Large intestine (tissue), 3 donors: ENCODE measurements around the gene BRS3. TPM values are rescaled to one million over a fixed set of nuclear protein-coding genes. Genes with fewer than 3 reads are reported as not detected.

Experiments
- DNase-seq, 2 donors: peaks; one replicate each; pipeline versions ENCODE4 v3.0.0 to v3.0.0-alpha.2; 2013
- H3K27ac ChIP-seq: one replicate; pipeline ENCODE4 v1.5.1; 2013; ENCODE audit warnings: low read length
- H3K27me3 ChIP-seq: 2 replicates; pipeline ENCODE4 v1.6.1; 2013; ENCODE audit warnings: low read length; ENCODE audit not compliant: control insufficient read depth, insufficient read depth
- H3K36me3 ChIP-seq: 2 replicates; pipeline ENCODE4 v1.6.1; 2013; ENCODE audit warnings: low read length; ENCODE audit not compliant: control insufficient read depth, insufficient read depth
- H3K4me1 ChIP-seq: one replicate; pipeline ENCODE4 v1.6.1; 2013; ENCODE audit warnings: low read length; ENCODE audit not compliant: control insufficient read depth, insufficient read depth
- H3K4me3 ChIP-seq: one replicate; pipeline ENCODE4 v1.5.1; 2013; ENCODE audit warnings: low read length
- H3K9me3 ChIP-seq: one replicate; pipeline ENCODE4 v1.6.1; 2013; ENCODE audit warnings: mild to moderate bottlenecking, low read depth, low read length, moderate library complexity; ENCODE audit not compliant: control insufficient read depth
- WGBS: methylation state at CpG from one replicate; pipeline ENCODE4 v1.1.5; 2013; ENCODE audit warnings: low lambda C conversion rate; ENCODE audit not compliant: insufficient coverage; 5-methylcytosine and 5-hydroxymethylcytosine counted together
- polyA plus RNA-seq: library from polyadenylated mRNA; unstranded; fragments of 120-200 nt; gene quantifications from one replicate; pipeline ENCODE4 v1.2.1, GENCODE V29; 2013

The BRS3 gene
- polyA plus RNA-seq, 1 donor, result 0.03 TPM

- no peak within 1 kb of the TSS for H3K27ac ChIP-seq
- WGBS, result no CpG with 5 or more reads among the region's 3 CpGs
- H3K4me1 ChIP-seq, result no peaks in the 10 kb centered on the region
- no peak within 1 kb of the TSS for H3K4me3 ChIP-seq
- DNase-seq, result no peak
- H3K9me3 ChIP-seq, result no peaks in the 10 kb centered on the region
- no peaks in the 10 kb centered on the region for H3K27me3 ChIP-seq
- no peaks in the 10 kb centered on the region for H3K36me3 ChIP-seq
These were observed 44.2 kb downstream of the BRS3 start, which contains the start of gene VGLL1 for GRCh38 chrX:136531951-136532350. TSS of gene VGLL1 (plus strand) at chrX:136532215. CDS start at chrX:136536021, 3,806 bp downstream.

GRCh38 chrX:136534131-136534530 is 46.4 kb downstream of the BRS3 start:
- no CpG with 5 or more reads among the region's 2 CpGs for WGBS

GRCh38 chrX:136538811-136539210 is 51.1 kb downstream of the BRS3 start:
- Histone ChIP-seq H3K4me3 (no peak overlapping the region), H3K4me1 (no peaks in the 10 kb centered on the region), H3K27me3 (no peaks in the 10 kb centered on the region), H3K36me3 (no peaks in the 10 kb centered on the region), H3K9me3 (no peaks in the 10 kb centered on the region), H3K27ac (no peak overlapping the region)
- no CpG with 5 or more reads among the region's 2 CpGs for WGBS
- no peak for DNase-seq

More at GRCh38 chrX:136534131-136534530, 46.4 kb downstream of the BRS3 start:
- no peak overlapping the region for H3K27ac ChIP-seq
- H3K36me3 ChIP-seq, result no peaks in the 10 kb centered on the region
- no peak for DNase-seq
- no peaks in the 10 kb centered on the region for H3K9me3 ChIP-seq
- H3K27me3 ChIP-seq, result no peaks in the 10 kb centered on the region
- no peak overlapping the region for H3K4me3 ChIP-seq
- H3K4me1 ChIP-seq, result no peaks in the 10 kb centered on the region

DNA sequence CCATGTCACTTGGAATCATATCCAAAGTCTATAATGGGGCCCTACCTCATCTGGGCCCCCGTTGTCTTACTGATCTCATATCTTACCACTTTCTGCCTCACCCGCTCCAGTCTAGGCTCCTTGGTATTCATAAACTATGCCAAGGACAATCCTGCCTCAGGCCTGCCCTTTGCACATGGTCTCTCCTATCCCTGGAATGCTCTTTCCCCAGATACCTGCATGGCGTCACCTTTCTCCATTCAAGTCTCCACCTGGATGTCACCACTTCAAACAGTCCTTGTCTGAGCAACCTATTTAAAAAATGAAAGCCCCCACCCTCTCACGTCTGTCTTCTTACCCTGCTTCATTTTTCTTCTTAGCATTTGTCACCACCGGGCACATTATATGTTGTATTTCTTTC is 52.5 kb downstream of the BRS3 start:
- H3K9me3 ChIP-seq, result no peaks in the 10 kb centered on the region
- H3K27ac ChIP-seq, result no peak overlapping the region
- no peak for DNase-seq
- H3K36me3 ChIP-seq, result no peaks in the 10 kb centered on the region
- H3K4me1 ChIP-seq, result no peaks in the 10 kb centered on the region
- no CpG with 5 or more reads among the region's 5 CpGs for WGBS
- no peaks in the 10 kb centered on the region for H3K27me3 ChIP-seq
- H3K4me3 ChIP-seq, result no peak overlapping the region

GRCh38 chrX:136541294-136541693 is 53.5 kb downstream of the BRS3 start:
- Histone ChIP-seq H3K9me3 (no peaks in the 10 kb centered on the region), H3K27me3 (no peaks in the 10 kb centered on the region), H3K36me3 (no peaks in the 10 kb centered on the region), H3K4me3 (no peak overlapping the region), H3K27ac (no peak overlapping the region), H3K4me1 (no peaks in the 10 kb centered on the region)
- DNase-seq, result no peak
- no CpG with 5 or more reads among the region's 3 CpGs for WGBS

GRCh38 chrX:136542281-136542680 is 54.5 kb downstream of the BRS3 start:
- Histone ChIP-seq H3K9me3 (no peaks in the 10 kb centered on the region), H3K36me3 (no peaks in the 10 kb centered on the region), H3K27ac (no peak overlapping the region), H3K4me3 (no peak overlapping the region), H3K27me3 (no peaks in the 10 kb centered on the region), H3K4me1 (no peaks in the 10 kb centered on the region)
- no peak for DNase-seq
- 100% methylated on average over 1 of the region's 7 CpGs for WGBS

Other genes starting within 250 kb of the BRS3 start
- 5.5 TPM for gene MAP7D3, start 236.5 kb upstream of the BRS3 start, polyA plus RNA-seq
- 7.9 TPM for gene ADGRG4, start 187.0 kb upstream of the BRS3 start, polyA plus RNA-seq
- gene HTATSF1, start 9.6 kb downstream of the BRS3 start, polyA plus RNA-seq, result 59.1 TPM
- not detected for gene VGLL1, start 44.3 kb downstream of the BRS3 start, polyA plus RNA-seq
- 0.81 TPM for gene CD40LG, start 160.2 kb downstream of the BRS3 start, polyA plus RNA-seq